Measurements from ENCODE around the gene PLSCR1. TPM values are rescaled to one million over a fixed set of nuclear protein-coding genes. Genes with fewer than 3 reads are reported as not detected.

The PLSCR1 gene
- total RNA-seq, 2 experiments from 2014 or later: 65.8 to 69.0 TPM

DNA sequence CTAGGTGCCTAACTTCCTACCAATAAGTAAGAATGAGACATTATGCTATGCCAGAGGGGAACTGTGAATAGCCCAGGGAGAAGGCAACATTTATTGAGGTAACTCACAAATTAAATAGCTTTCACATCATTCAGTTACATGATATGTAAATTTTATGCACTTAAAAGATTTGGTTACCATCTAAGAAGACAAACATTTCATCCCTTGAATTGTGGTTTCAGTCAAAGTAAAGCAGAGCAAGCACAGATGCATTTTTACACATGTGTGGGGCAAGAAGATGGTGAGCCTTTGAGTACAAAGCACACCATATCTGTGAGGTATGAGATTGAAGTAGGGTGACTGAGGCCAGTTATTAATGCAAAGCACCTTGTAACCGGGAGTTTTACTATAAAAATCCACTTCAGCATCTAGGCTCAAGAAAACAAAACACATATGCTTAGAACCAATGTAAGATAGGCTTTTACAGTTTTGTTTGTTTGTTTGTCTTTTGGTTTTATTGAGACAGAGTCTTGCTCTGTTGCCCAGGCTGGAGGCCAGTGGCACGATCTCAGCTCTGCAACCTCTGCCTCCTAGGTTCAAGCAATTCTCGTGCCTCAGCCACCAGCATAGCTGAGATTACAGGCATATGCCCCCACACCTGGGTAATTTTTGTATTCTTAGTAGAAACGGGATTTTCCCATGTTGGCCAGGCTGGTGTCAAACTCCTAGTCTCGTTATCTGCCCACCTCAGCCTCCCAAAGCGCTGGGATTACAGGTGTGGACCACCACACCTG lies 78.5 kb downstream of the PLSCR1 start:
- intact Hi-C loops (cut with micrococcal nuclease): no loop called here
- Mint-ChIP-seq H3K4me1 (ENCODE audit: low read depth) (peaks cover 12% of the 10 kb centered on the region), H3K27ac (no peak overlapping the region), H3K36me3 (peaks cover 2% of the 10 kb centered on the region), H3K27me3 (no peaks in the 10 kb centered on the region), H3K4me3 (no peak overlapping the region), H3K9me3 (no peaks in the 10 kb centered on the region)
- no peak for DNase-seq
- ChIA-PET POLR2A (interaction anchor here (0.8 kb wide), 1 partner anchor 8 kb away, joined by 7 read pairs; no protein-coding TSS in a partner anchor), CTCF (no interaction called here)

Other genes with a start within 250 kb of the PLSCR1 start
- gene PLSCR2, start 75.0 kb downstream of the PLSCR1 start, total RNA-seq: not detected
- not detected for gene PLSCR5, start 60.7 kb upstream of the PLSCR1 start, total RNA-seq